Activated T-cell treated with anti-CD3 and anti-CD28 coated beads, Interleukin-2, amount 50 U/mL, for 72 hours (primary cell): Measurements from ENCODE around the gene SLAMF7. TPM values are rescaled to one million over a fixed set of nuclear protein-coding genes. Genes with fewer than 3 reads are reported as not detected.

Experiments
- ATAC-seq, 2 donors: fragments of 150-1000 bp; cut with Tn5 transposase; replicated peaks in 1 of 2; 2 replicates each; pipeline ENCODE4 v1.10.0; 2021; ENCODE audit warnings: moderate library complexity in 2 of 2, mild to moderate bottlenecking in 1 of 2
- DNase-seq, 2 donors: peaks; one replicate each; pipeline ENCODE4 v3.0.0; 2021 to 2022; ENCODE audit warnings: mixed read lengths in 1 of 2
- H3K27ac Mint-ChIP-seq: one replicate; pipeline ENCODE4 v1.8.0; 2022; ENCODE audit warnings: mild to moderate bottlenecking, moderate library complexity, mixed read lengths
- H3K27me3 Mint-ChIP-seq: one replicate; pipeline ENCODE4 v1.8.0; 2022; ENCODE audit warnings: low read depth, mixed read lengths
- H3K36me3 Mint-ChIP-seq, 2 donors: one replicate each; pipeline ENCODE4 v1.8.0; 2022; ENCODE audit warnings: mixed read lengths in 2 of 2, mild to moderate bottlenecking in 1 of 2; ENCODE audit not compliant: insufficient read depth in 2 of 2
- H3K4me1 Mint-ChIP-seq: one replicate; pipeline ENCODE4 v1.8.0; 2022; ENCODE audit warnings: low read depth, mixed read lengths
- H3K4me3 Mint-ChIP-seq, 2 donors: one replicate each; pipeline ENCODE4 v1.8.0; 2022; ENCODE audit warnings: mild to moderate bottlenecking in 2 of 2, mixed read lengths in 2 of 2, moderate library complexity in 2 of 2
- H3K9me3 Mint-ChIP-seq, 2 donors: one replicate each; pipeline ENCODE4 v1.8.0; 2022; ENCODE audit warnings: mixed read lengths in 2 of 2
- total RNA-seq, 2 donors: library from RNA; stranded (reverse); gene quantifications; one replicate each; pipeline ENCODE4 v1.2.3, GENCODE V29; 2022

SLAMF7 gene
- total RNA-seq, 2 donors from 2014 or later, result 42.6 to 68.3 TPM

DNA sequence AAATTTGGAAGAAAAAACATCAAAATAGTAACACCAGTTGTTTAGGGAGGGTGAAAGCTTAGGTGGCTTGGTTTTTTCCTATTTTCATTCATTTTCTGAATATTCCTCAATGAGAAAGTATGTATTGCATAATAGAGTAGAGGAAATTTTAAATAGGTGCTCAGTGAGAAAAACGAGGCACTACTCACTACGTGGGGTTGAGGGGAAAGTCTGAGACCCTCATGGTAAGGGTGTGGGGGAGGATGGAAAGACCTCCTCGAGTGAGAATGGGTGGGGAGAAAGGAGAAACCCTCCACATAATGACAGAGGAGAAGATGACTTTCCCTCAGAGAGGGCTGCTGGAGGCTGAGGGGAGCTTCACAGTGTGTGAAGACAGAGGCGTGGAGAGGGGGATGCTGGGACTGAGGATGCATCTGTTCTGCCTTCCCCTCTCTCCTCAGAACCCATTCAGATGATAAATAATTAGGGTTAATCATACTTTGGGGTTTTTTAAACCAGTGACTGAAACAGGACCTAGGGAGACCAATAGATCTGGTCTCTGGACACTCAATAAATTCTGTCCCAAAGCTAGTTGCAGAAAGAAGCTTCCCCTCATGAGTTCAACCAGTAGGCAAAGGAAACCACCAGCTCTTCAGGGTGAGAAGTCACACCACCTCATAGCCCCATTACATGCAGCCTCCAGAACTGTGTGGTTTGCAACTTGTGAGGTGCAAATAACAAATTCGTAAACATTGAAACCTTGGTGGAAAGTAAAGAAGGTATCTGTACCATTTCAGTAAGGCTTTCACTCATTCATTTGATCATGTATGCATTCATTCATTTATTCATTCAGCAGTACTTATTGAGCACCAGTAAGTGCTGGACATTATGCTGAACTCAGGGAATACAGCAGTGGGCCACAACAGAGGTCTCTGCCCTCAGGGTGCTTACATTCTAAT lies 17.1 kb downstream of the SLAMF7 start:
- Mint-ChIP-seq H3K4me3 (peak overlapping the region; percentile 38 to 49), H3K27me3 (no peaks in the 10 kb centered on the region), H3K27ac (peak overlapping the region; percentile 26), H3K36me3 (peaks cover 7 to 14% of the 10 kb centered on the region in 2 donors), H3K4me1 (peaks cover 54% of the 10 kb centered on the region), H3K9me3 (peaks cover 6 to 7% of the 10 kb centered on the region in 2 donors)
- ATAC-seq, result peak; percentile 59
- DNase-seq, result no peak

- ATAC-seq (peak; percentile 15 to 32), DNase-seq (no peak)
- H3K27me3 Mint-ChIP-seq, result no peaks in the 10 kb centered on the region
- peaks cover 6 to 7% of the 10 kb centered on the region in 2 donors for H3K9me3 Mint-ChIP-seq
- peak overlapping the region; percentile 26 for H3K27ac Mint-ChIP-seq
- H3K4me3 Mint-ChIP-seq, result peak overlapping the region in 1 of 2 donors; percentile 38
- peaks cover 48% of the 10 kb centered on the region for H3K4me1 Mint-ChIP-seq
- H3K36me3 Mint-ChIP-seq, result peaks cover 7 to 12% of the 10 kb centered on the region in 2 donors
These were observed 17.8 kb downstream of the SLAMF7 start for GRCh38 chr1:160756849-160757201.

DNA sequence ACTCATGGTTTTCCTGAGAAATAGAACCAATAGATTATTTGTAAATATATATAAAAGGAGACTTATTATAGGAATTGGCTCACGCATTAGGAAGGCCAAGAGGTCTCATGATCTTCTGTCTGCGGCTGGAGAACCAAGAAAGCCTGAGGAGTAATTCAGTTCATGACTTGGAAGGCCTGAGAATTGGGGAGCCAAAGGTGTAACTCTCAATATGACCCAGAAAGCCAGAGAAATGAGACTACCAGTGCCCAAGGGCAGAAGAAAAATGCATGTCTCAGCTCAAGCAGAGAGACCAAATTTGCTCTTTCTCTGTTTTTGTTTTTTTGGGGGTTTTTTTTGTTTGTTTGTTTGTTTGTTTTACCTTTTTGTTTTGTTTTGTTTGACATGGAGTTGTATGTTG lies 19.5 kb downstream of the SLAMF7 start:
- Mint-ChIP-seq H3K9me3 (peaks cover 6 to 7% of the 10 kb centered on the region in 2 donors), H3K4me3 (no peak overlapping the region), H3K36me3 (peaks cover 6 to 9% of the 10 kb centered on the region in 2 donors), H3K27me3 (no peaks in the 10 kb centered on the region), H3K27ac (no peak overlapping the region), H3K4me1 (peaks cover 39% of the 10 kb centered on the region)
- ATAC-seq (no peak), DNase-seq (no peak)

DNA sequence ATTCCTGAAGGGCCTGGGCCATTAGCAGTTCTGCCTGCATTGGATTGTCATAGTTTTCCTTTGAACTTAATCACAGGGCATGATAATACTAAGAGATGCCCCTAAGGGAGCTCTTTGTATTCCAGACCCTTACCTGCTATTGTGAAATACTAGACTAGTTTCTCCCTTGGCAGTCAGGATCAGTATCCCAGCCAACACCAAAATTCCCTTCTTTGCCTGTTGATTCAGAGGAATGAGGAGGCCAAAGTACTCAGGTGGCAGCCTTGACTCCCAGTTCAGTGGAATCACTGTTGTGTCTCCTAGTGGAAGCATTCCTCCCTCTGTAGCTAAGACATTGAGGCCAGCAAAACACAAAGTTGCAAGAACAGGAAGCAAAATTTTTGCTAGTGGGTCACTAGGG lies 20.7 kb downstream of the SLAMF7 start:
- H3K9me3 Mint-ChIP-seq, result peaks cover 6 to 7% of the 10 kb centered on the region in 2 donors
- H3K4me3 Mint-ChIP-seq, result no peak overlapping the region
- H3K36me3 Mint-ChIP-seq, result peaks cover 6 to 9% of the 10 kb centered on the region in 2 donors
- H3K27ac Mint-ChIP-seq, result no peak overlapping the region
- peaks cover 34% of the 10 kb centered on the region for H3K4me1 Mint-ChIP-seq
- no peak for DNase-seq
- ATAC-seq, result no peak
- no peaks in the 10 kb centered on the region for H3K27me3 Mint-ChIP-seq

DNA sequence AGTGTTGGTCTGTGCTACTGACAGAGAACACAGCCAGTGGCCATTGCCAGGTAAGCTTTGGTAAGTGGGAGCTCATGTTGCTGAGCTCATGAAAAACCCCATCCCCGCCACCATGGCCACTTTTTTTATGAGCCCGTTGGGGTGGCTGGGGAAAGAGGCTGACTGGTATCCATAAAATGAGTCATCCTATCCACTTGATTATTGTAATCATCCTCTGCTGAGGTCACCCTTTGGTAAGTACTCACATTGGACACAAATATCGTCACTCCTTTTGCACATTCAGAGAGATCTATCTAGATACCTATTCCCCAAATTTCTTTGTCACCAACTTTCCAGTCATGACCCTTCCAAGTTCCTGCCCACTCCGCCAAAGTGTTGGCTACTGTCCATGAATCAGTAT lies 22.0 kb downstream of the SLAMF7 start:
- H3K27ac Mint-ChIP-seq, result no peak overlapping the region
- peaks cover 9 to 10% of the 10 kb centered on the region in 2 donors for H3K36me3 Mint-ChIP-seq
- H3K4me1 Mint-ChIP-seq, result peaks cover 30% of the 10 kb centered on the region
- ATAC-seq (peak; percentile 28 to 31), DNase-seq (no peak)
- no peak overlapping the region for H3K4me3 Mint-ChIP-seq
- peaks cover 6 to 7% of the 10 kb centered on the region in 2 donors for H3K9me3 Mint-ChIP-seq
- H3K27me3 Mint-ChIP-seq, result no peaks in the 10 kb centered on the region

DNA sequence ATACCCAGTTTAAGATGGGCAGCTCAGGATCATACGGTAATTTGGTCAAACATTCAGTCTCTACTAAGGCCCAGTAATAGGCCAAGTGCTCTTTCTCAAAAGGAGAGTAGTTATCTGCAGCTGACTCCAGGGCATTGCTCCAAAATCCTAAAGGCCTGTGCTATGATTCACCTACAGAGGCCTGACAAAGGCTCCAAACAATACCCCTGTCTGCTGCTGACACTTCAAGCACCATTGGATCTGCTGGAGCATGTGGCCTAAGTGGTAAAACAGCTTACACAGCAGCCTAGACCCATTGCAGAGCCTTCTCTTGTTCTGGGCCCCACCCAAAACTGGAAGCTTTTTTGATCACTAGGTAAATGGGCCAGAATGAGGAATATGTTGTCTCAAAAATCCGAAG lies 22.8 kb downstream of the SLAMF7 start:
- DNase-seq (no peak), ATAC-seq (no peak)
- no peaks in the 10 kb centered on the region for H3K27me3 Mint-ChIP-seq
- peaks cover 29% of the 10 kb centered on the region for H3K4me1 Mint-ChIP-seq
- peaks cover 7 to 10% of the 10 kb centered on the region in 2 donors for H3K36me3 Mint-ChIP-seq
- H3K27ac Mint-ChIP-seq, result no peak overlapping the region
- peaks cover 4 to 5% of the 10 kb centered on the region in 2 donors for H3K9me3 Mint-ChIP-seq
- H3K4me3 Mint-ChIP-seq, result no peak overlapping the region

DNA sequence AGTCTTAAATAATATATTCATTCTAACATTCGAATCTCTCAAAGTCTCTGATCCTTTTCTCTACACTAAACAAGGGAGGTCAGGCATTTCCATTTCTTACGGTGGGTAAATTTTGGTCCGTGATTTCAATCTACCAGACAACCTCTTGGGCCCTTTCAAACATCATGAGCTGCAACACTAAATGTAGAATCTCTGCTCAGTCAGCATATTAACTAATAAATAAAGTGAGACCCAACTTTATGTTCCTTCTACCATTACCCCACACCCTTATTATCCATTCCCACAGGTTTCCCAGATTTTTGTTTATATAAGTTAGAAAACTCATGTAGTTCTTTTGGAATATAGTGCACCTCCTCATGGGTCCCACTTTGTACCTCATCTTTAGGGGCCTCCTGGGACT lies 24.9 kb downstream of the SLAMF7 start:
- DNase-seq (no peak), ATAC-seq (no peak)
- peaks cover 32% of the 10 kb centered on the region for H3K4me1 Mint-ChIP-seq
- H3K36me3 Mint-ChIP-seq, result peaks cover 4 to 7% of the 10 kb centered on the region in 2 donors
- no peaks in the 10 kb centered on the region for H3K27me3 Mint-ChIP-seq
- H3K27ac Mint-ChIP-seq, result no peak overlapping the region
- peaks cover 2 to 3% of the 10 kb centered on the region in 2 donors for H3K9me3 Mint-ChIP-seq
- no peak overlapping the region for H3K4me3 Mint-ChIP-seq

GRCh38 chr1:160767395-160768294 lies 28.6 kb downstream of the SLAMF7 start:
- Mint-ChIP-seq H3K36me3 (peaks cover 2 to 12% of the 10 kb centered on the region in 2 donors), H3K4me3 (peak overlapping the region; percentile 82 to 96), H3K9me3 (peaks cover 0 to 4% of the 10 kb centered on the region in 2 donors), H3K27ac (peak overlapping the region; percentile 99), H3K27me3 (no peaks in the 10 kb centered on the region), H3K4me1 (peaks cover 45% of the 10 kb centered on the region)
- peak; percentile 60 to 64 for DNase-seq
- peak; percentile 80 to 82 for ATAC-seq

DNA sequence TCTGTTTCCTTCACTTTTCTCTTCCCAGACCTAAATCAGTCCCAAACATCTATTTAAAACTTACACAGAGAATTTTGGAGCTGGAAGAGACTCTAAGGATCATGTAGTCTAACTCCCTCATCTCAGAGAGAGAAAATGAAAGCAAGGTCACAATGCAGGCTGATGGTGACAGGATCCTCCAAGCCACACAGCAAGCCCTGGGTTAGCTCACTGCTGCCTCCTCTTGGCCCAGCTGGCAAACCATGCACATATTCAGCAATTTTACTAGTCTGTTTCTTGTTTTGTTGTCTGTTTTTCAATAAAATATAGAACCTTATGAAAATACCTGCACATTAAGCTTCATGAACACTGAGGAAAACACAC lies 29.2 kb downstream of the SLAMF7 start:
- Mint-ChIP-seq H3K4me3 (peak overlapping the region; percentile 82 to 96), H3K27ac (peak overlapping the region; percentile 99)
- DNase-seq, result peak; percentile 84 to 87

DNA sequence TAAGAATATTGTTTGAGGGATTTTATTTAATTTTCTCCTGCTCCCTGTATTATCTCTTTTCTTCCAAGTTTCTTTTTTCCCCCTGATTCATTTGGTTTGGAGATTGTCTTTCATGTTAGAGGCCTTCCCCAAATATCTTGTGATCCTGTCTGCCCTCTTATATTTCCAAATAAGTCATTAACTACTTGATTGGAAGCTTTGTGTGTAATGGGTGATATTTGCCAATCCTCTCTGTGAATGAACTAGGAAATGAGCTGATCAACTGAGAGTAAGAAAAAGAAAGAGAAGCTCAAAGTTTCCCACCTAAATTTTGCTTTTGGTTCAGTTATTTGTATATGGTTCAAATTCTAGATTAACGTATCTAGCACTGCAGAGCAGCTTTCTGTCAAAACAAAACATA lies 33.3 kb downstream of the SLAMF7 start:
- H3K27ac Mint-ChIP-seq, result peak overlapping the region; percentile 47

More for the DNA sequence above, 29.2 kb downstream of the SLAMF7 start:
- H3K4me1 Mint-ChIP-seq, result peaks cover 51% of the 10 kb centered on the region
- H3K9me3 Mint-ChIP-seq, result peaks cover 0 to 4% of the 10 kb centered on the region in 2 donors
- peak; percentile 79 to 85 for ATAC-seq
- H3K27me3 Mint-ChIP-seq, result no peaks in the 10 kb centered on the region
- peaks cover 2 to 12% of the 10 kb centered on the region in 2 donors for H3K36me3 Mint-ChIP-seq

DNA sequence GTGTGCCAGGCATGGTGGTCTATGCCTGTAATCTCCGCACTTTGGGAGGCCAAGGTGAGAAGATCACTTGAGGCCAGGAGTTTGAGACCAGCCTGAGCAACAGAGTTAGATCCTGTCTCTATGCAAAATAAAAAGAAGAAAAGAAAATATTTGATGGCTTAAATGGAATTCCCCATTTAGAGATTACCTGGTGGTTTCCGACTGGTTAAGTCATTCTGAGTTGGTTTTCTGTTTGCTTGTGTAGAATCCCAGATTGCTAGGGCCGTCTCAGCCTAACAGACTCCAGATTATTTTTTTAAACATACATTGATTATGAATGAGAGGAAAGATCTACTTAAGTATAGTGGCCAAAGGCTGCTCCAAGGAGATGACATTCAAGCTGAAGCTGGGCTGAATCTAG lies 34.0 kb downstream of the SLAMF7 start:
- peaks cover 0 to 4% of the 10 kb centered on the region in 2 donors for H3K36me3 Mint-ChIP-seq
- H3K27ac Mint-ChIP-seq, result no peak overlapping the region
- DNase-seq (no peak), ATAC-seq (no peak)
- peak overlapping the region; percentile 24 to 45 for H3K4me3 Mint-ChIP-seq
- H3K9me3 Mint-ChIP-seq, result peaks cover 0 to 2% of the 10 kb centered on the region in 2 donors
- H3K27me3 Mint-ChIP-seq, result no peaks in the 10 kb centered on the region
- H3K4me1 Mint-ChIP-seq, result peaks cover 71% of the 10 kb centered on the region

More for the DNA sequence above, 33.3 kb downstream of the SLAMF7 start:
- H3K4me3 Mint-ChIP-seq, result no peak overlapping the region
- DNase-seq, result no peak
- peaks cover 0 to 4% of the 10 kb centered on the region in 2 donors for H3K36me3 Mint-ChIP-seq
- peaks cover 74% of the 10 kb centered on the region for H3K4me1 Mint-ChIP-seq
- H3K9me3 Mint-ChIP-seq, result peaks cover 0 to 2% of the 10 kb centered on the region in 2 donors
- no peak for ATAC-seq
- H3K27me3 Mint-ChIP-seq, result no peaks in the 10 kb centered on the region

GRCh38 chr1:160774886-160775719 lies 36.1 kb downstream of the SLAMF7 start:
- H3K27me3 Mint-ChIP-seq, result no peaks in the 10 kb centered on the region
- H3K9me3 Mint-ChIP-seq, result peaks cover 0 to 2% of the 10 kb centered on the region in 2 donors
- no peak for DNase-seq
- peak; percentile 72 to 73 for ATAC-seq
- peaks cover 65% of the 10 kb centered on the region for H3K4me1 Mint-ChIP-seq
- no peak overlapping the region for H3K27ac Mint-ChIP-seq
- peaks cover 0 to 4% of the 10 kb centered on the region in 2 donors for H3K36me3 Mint-ChIP-seq
- peak overlapping the region; percentile 15 to 36 for H3K4me3 Mint-ChIP-seq
